ENCODE measurements around the gene LONP2.

GRCh38 chr16:48212033-48212432, 32.1 kb upstream of the LONP2 start:
- TF ChIP-seq POLR2AphosphoS5 (IDR thresholded peaks at IDR 0.05; ENCODE audit: low read depth, low read length) (no peak), POLR2A (IDR thresholded peaks at IDR 0.05; ENCODE audit: low read depth, low read length) (no peak), TAF1 (IDR thresholded peaks at IDR 0.05; ENCODE audit: borderline replicate concordance, low read depth, low read length) (no peak)

All from GM12892 (cell line).